ENCODE results near the gene RPTOR.

RPTOR gene

DNA sequence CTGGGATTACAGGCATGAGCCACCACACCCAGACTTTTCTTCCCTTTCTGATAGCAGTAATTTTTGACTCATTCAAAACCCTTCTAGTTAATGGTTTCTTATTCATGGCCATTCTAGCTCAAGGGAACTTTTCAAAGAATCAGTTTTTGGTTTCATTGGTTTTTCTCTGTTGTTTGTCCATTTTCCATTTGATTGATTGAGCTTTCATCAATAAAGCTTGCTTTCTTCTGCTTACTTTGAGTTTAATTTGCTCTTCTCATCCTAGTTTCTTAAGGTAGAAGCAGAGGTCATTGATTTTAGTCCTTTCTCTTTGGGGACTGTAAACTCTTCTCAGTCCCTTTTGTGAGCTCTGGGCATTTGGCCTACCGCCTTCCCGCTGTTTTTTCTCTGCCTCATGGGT is 365.0 kb downstream of the RPTOR start:
- TF ChIP-seq, protein P1, sequence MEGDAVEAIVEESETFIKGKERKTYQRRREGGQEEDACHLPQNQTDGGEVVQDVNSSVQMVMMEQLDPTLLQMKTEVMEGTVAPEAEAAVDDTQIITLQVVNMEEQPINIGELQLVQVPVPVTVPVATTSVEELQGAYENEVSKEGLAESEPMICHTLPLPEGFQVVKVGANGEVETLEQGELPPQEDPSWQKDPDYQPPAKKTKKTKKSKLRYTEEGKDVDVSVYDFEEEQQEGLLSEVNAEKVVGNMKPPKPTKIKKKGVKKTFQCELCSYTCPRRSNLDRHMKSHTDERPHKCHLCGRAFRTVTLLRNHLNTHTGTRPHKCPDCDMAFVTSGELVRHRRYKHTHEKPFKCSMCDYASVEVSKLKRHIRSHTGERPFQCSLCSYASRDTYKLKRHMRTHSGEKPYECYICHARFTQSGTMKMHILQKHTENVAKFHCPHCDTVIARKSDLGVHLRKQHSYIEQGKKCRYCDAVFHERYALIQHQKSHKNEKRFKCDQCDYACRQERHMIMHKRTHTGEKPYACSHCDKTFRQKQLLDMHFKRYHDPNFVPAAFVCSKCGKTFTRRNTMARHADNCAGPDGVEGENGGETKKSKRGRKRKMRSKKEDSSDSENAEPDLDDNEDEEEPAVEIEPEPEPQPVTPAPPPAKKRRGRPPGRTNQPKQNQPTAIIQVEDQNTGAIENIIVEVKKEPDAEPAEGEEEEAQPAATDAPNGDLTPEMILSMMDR (IDR thresholded peaks at IDR 0.05; ENCODE audit: insufficient read depth, low read depth, low read length, missing control alignments) = no peak
- peak; percentile 39 for DNase-seq (ENCODE audit: low read depth)
- H3K4me3 ChIP-seq (ENCODE audit: low read depth, low read length) = peak overlapping the region; percentile 54

DNA sequence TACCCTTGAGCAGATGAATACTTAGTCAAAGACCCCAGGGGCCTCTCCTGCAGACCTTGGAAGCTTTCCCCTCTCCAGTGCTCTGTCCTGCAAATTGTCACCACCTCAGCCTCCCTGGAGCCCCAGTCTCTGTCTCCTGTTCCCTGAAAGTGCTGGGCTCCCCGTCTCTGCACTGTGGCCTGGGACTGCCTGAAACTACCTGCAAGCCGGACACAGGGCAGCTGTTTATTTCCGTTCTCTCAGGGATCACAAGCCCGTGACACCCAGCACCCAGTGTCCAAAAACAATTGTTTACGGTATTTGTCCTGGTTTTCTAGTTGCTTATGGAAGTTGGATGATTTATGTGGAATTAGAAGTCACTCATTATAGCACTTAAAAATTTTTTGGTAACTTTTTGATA is 365.4 kb downstream of the RPTOR start:
- TF ChIP-seq, protein P1 (IDR thresholded peaks at IDR 0.05; ENCODE audit: insufficient read depth, low read depth, low read length, missing control alignments) = no peak
- DNase-seq (ENCODE audit: low read depth) = peak; percentile 66
- peak overlapping the region; percentile 54 for H3K4me3 ChIP-seq (ENCODE audit: low read depth, low read length)

GRCh38 chr17:80912476-80912875 is 367.8 kb downstream of the RPTOR start:
- TF ChIP-seq, protein P1 (IDR thresholded peaks at IDR 0.05; ENCODE audit: insufficient read depth, low read depth, low read length, missing control alignments) = no peak
- no peak overlapping the region for H3K4me3 ChIP-seq (ENCODE audit: low read depth, low read length)
- no peak for DNase-seq (ENCODE audit: low read depth)

GRCh38 chr17:80913928-80914821 is 369.5 kb downstream of the RPTOR start:
- no peak for DNase-seq (ENCODE audit: low read depth)
- TF ChIP-seq, protein P1 (IDR thresholded peaks at IDR 0.05; ENCODE audit: insufficient read depth, low read depth, low read length, missing control alignments) = no peak
- no peak overlapping the region for H3K4me3 ChIP-seq (ENCODE audit: low read depth, low read length)

- DNase-seq (ENCODE audit: low read depth) = no peak
- TF ChIP-seq, protein P1 (IDR thresholded peaks at IDR 0.05; ENCODE audit: insufficient read depth, low read depth, low read length, missing control alignments) = no peak
- H3K4me3 ChIP-seq (ENCODE audit: low read depth, low read length) = no peak overlapping the region
Observed at GRCh38 chr17:80916246-80916645, 371.6 kb downstream of the RPTOR start.

GRCh38 chr17:80917716-80918560 is 373.3 kb downstream of the RPTOR start:
- H3K4me3 ChIP-seq (ENCODE audit: low read depth, low read length) = no peak overlapping the region
- TF ChIP-seq, protein P1 (IDR thresholded peaks at IDR 0.05; ENCODE audit: insufficient read depth, low read depth, low read length, missing control alignments) = no peak

More at GRCh38 chr17:80917716-80918560, 373.3 kb downstream of the RPTOR start:
- no peak for DNase-seq (ENCODE audit: low read depth)
